Common myeloid progenitor, CD34-positive (primary cell): ENCODE measurements around the gene CFAP251.

Experiments used
- CTCF ChIA-PET: fragments of 350-600 bp; sonication (Branson Sonifier 250); formaldehyde crosslinking; loops from one replicate; lab custom pipeline; 2021; ENCODE audit warnings: antibody characterized with exemption; lab: Charles Lee
- POLR2A ChIA-PET: fragments of 350-600 bp; sonication (Branson Sonifier 250); formaldehyde crosslinking; loops from one replicate; lab custom pipeline; 2021; ENCODE audit warnings: antibody characterized with exemption; lab: Charles Lee
- DNase-seq, 3 donors: peaks; one replicate each; pipeline versions ENCODE4 v3.0.0 to v3.0.0-alpha.2; 2013
- H3K27ac ChIP-seq, 2 experiments: 1 replicate in 1 of 2; 2 replicates in 1 of 2; pipeline ENCODE4 v1.7.0; 2013; ENCODE audit warnings: inconsistent platforms in 2 of 2, low read length in 2 of 2, mild to moderate bottlenecking in 2 of 2, low read depth in 1 of 2, moderate library complexity in 1 of 2; ENCODE audit not compliant: severe bottlenecking in 2 of 2, insufficient read depth in 1 of 2, poor library complexity in 1 of 2
- H3K27me3 ChIP-seq, 5 experiments: replicated peaks in 2 of 5; 1 replicate in 3 of 5; 2 replicates in 2 of 5; pipeline versions ENCODE4 v1.6.1 to v1.7.0; 2013; ENCODE audit warnings: low read length in 4 of 5, mild to moderate bottlenecking in 2 of 5, moderate library complexity in 2 of 5, inconsistent platforms in 1 of 5; ENCODE audit not compliant: insufficient read depth in 5 of 5, control insufficient read depth in 4 of 5
- H3K36me3 ChIP-seq, 4 experiments: 1 replicate in 2 of 4; 2 replicates in 2 of 4; pipeline versions ENCODE4 v1.6.1 to v1.7.0; 2013; ENCODE audit warnings: low read length in 3 of 4, control low read depth in 1 of 4, mild to moderate bottlenecking in 1 of 4; ENCODE audit not compliant: control insufficient read depth in 4 of 4, insufficient read depth in 4 of 4
- H3K4me1 ChIP-seq, 4 experiments: 1 replicate in 3 of 4; 2 replicates in 1 of 4; pipeline versions ENCODE4 v1.6.1 to v1.7.1; 2013; ENCODE audit warnings: low read length in 3 of 4, mild to moderate bottlenecking in 3 of 4, control low read depth in 1 of 4, inconsistent platforms in 1 of 4, moderate library complexity in 1 of 4; ENCODE audit not compliant: control insufficient read depth in 4 of 4, insufficient read depth in 4 of 4; ENCODE audit errors: control extremely low read depth in 1 of 4
- H3K4me3 ChIP-seq, 7 experiments: 1 replicate in 4 of 7; 2 replicates in 3 of 7; pipeline versions ENCODE4 v1.5.1 to v1.7.0; 2013; ENCODE audit warnings: mild to moderate bottlenecking in 7 of 7, low read length in 6 of 7, moderate library complexity in 6 of 7, inconsistent platforms in 2 of 7, low read depth in 2 of 7, control low read depth in 1 of 7; ENCODE audit not compliant: insufficient read depth in 4 of 7, control insufficient read depth in 1 of 7; ENCODE audit errors: extremely low read depth in 1 of 7
- H3K9me3 ChIP-seq, 5 experiments: 1 replicate in 4 of 5; 2 replicates in 1 of 5; pipeline versions ENCODE4 v1.6.1 to v1.7.1; 2013; ENCODE audit warnings: low read length in 4 of 5, mild to moderate bottlenecking in 2 of 5, inconsistent platforms in 1 of 5, low read depth in 1 of 5, moderate library complexity in 1 of 5; ENCODE audit not compliant: control insufficient read depth in 4 of 5, insufficient read depth in 2 of 5; ENCODE audit errors: control extremely low read depth in 1 of 5
- WGBS: methylation state at CpG from one replicate; pipeline ENCODE4 v1.1.5; 2013; ENCODE audit not compliant: insufficient coverage; 5-methylcytosine and 5-hydroxymethylcytosine counted together

Gene CFAP251

DNA sequence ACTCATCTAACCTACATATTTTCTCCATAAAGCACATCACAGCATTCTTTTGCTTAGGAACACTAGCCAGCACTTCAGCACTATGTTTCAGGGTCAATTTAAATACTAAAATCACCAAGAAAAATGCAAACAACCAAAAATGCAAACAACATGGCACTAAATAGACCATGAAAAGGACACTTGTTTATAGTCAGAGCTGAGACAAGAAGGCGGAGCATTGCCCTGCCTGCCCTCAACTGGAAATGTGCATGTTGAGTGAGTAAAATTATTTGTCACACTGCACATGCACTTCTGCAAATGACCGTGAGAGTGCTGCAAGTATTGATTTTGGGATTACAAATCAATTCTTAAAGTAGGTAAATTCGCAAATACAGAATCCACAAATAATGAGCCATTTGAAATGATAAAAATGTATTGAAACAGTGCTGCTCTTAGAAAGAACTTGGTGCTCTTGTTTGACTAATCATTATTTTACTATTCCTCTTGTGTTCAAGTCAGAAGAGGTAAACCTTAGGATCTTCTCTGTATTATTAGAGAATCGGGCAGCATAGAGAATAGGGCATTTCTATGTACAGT, 34.8 kb downstream of the CFAP251 start:
- no peak overlapping the region for H3K27ac ChIP-seq
- CTCF ChIA-PET, result interaction anchor here (2.0 to 2.3 kb wide), 2 partner anchors 11 to 159 kb away, joined by 4 to 5 read pairs; no protein-coding TSS in a partner anchor
- POLR2A ChIA-PET, result no interaction called here
- H3K4me1 ChIP-seq, result no peaks in the 10 kb centered on the region
- peaks cover 0 to 2% (median 0%) of the 10 kb centered on the region in 5 experiments for H3K27me3 ChIP-seq
- WGBS, result no CpG with 5 or more reads among the region's 4 CpGs
- no peak for DNase-seq
- no peak overlapping the region for H3K4me3 ChIP-seq
- peaks cover 0 to 2% (median 0%) of the 10 kb centered on the region in 5 experiments for H3K9me3 ChIP-seq
- H3K36me3 ChIP-seq, result no peaks in the 10 kb centered on the region

DNA sequence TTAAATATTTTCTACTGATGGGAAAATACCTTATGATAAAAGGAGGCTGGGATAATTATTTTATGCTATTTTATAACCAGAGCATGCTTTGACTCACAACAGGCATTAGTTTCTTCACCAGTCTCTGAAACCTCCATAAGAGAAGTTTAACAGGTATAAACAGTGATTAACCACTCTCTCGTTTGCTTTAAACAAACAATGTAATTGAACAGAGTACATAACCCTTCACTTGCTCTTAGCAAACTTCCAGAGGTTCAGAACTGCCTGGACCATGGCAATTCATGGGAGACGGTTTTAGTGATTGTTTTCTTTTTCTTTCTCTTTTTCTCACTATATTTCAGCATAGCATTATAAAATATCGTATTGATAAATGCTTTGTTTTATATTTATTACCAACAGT, 35.3 kb downstream of the CFAP251 start:
- ChIA-PET POLR2A (no interaction called here), CTCF (interaction anchor here (2.0 kb wide), 1 partner anchor 159 kb away, joined by 4 read pairs; no protein-coding TSS in a partner anchor)
- WGBS, result 100% methylated on average over 1 of the region's 3 CpGs
- no peak for DNase-seq
- H3K27ac ChIP-seq, result no peak overlapping the region
- peaks cover 0 to 2% (median 0%) of the 10 kb centered on the region in 5 experiments for H3K9me3 ChIP-seq
- H3K4me3 ChIP-seq, result no peak overlapping the region
- peaks cover 0 to 2% (median 0%) of the 10 kb centered on the region in 5 experiments for H3K27me3 ChIP-seq
- no peaks in the 10 kb centered on the region for H3K4me1 ChIP-seq
- H3K36me3 ChIP-seq, result no peaks in the 10 kb centered on the region

GRCh38 chr12:121955258-121956237, 37.2 kb downstream of the CFAP251 start:
- Histone ChIP-seq H3K9me3 (peaks cover 0 to 2% (median 0%) of the 10 kb centered on the region in 5 experiments), H3K4me1 (no peaks in the 10 kb centered on the region), H3K27me3 (peaks cover 0 to 2% (median 0%) of the 10 kb centered on the region in 5 experiments), H3K4me3 (no peak overlapping the region), H3K27ac (no peak overlapping the region), H3K36me3 (no peaks in the 10 kb centered on the region)
- WGBS, result 76% methylated on average over 12 of the region's 13 CpGs
- POLR2A ChIA-PET, result no interaction called here
- DNase-seq, result peak; percentile 31 to 57 (median 53)
- CTCF ChIA-PET, result interaction anchor here (0.8 to 1.1 kb wide), 3 partner anchors 9 to 47 kb away, joined by 3 read pairs; partner anchors contain the start of gene CFAP251

DNA sequence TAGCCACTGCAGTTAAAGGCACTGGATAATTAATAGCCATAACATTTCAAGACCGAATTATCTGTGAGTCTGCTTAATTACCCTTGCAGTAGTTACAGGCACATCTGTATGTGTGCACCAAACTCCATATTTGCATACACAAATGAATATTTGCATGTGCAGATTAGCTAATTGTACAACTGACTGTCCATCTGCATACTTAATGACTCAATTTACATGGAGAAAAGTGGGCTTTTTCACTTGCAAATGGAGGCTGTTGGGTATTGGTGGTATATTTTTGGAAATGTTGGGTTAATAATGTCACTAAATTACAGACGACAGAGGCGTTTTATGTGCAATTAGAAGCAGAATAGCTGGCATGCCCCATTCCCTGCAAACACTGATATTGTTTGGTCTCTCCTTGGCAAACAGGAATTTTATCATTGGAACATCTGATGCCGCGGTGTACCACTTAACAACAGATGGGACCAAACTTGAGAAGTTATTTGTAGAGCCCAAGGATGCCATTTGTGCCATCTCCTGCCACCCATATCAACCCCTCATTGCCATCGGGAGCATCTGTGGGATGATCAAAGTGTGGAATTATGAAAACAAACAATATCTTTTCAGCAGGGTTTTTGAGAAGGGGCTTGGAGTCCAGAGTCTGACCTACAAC, 39.6 kb downstream of the CFAP251 start:
- POLR2A ChIA-PET, result no interaction called here
- Histone ChIP-seq H3K4me3 (no peak overlapping the region), H3K4me1 (no peaks in the 10 kb centered on the region), H3K36me3 (no peaks in the 10 kb centered on the region), H3K27me3 (peaks cover 0 to 2% (median 0%) of the 10 kb centered on the region in 5 experiments), H3K9me3 (peaks cover 0 to 2% (median 0%) of the 10 kb centered on the region in 5 experiments), H3K27ac (no peak overlapping the region)
- CTCF ChIA-PET, result interaction anchor here (0.6 to 1.4 kb wide), 2 partner anchors 11 to 28 kb away, joined by 3 to 5 read pairs; no protein-coding TSS in a partner anchor
- DNase-seq, result no peak
- WGBS, result 97% methylated on average over 4 of the region's 6 CpGs

GRCh38 chr12:121958541-121959240, 40.3 kb downstream of the CFAP251 start:
- H3K9me3 ChIP-seq, result no peaks in the 10 kb centered on the region
- H3K27me3 ChIP-seq, result no peaks in the 10 kb centered on the region
- H3K4me3 ChIP-seq, result no peak overlapping the region
- WGBS, result 91% methylated on average over 20 of the region's 21 CpGs
- DNase-seq, result no peak
- no peaks in the 10 kb centered on the region for H3K4me1 ChIP-seq
- ChIA-PET POLR2A (no interaction called here), CTCF (interaction anchor here (0.6 to 1.4 kb wide), 4 partner anchors 11 to 62 kb away, joined by 3 to 5 read pairs (median 4); no protein-coding TSS in a partner anchor)
- no peak overlapping the region for H3K27ac ChIP-seq
- H3K36me3 ChIP-seq, result no peaks in the 10 kb centered on the region

DNA sequence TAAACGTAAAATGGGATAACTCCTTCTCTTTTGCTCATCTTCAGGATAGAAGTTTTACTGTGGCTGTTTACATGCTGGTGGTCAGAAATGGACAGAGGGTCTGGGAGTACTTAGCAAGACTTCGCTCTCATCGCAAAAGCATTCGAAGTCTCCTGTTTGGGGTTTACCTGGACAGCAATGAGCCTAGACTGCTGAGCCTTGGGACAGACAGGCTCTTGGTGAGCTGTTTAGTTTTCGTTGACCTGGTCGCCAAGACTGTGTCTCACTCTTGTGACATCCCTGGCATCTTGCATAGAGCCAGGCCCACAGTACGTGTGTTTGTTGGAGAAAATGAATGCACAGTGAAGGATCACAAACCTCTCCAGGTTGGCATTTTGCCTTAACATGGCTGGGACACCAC, 42.1 kb downstream of the CFAP251 start:
- H3K27me3 ChIP-seq, result no peaks in the 10 kb centered on the region
- peaks cover 0 to 4% (median 0%) of the 10 kb centered on the region in 4 experiments for H3K4me1 ChIP-seq
- no peak overlapping the region for H3K27ac ChIP-seq
- 100% methylated on average over 7 of the region's 7 CpGs for WGBS
- CTCF ChIA-PET, result interaction anchor here (0.8 to 0.9 kb wide), 2 partner anchors 44 to 60 kb away, joined by 3 read pairs; no protein-coding TSS in a partner anchor
- no peaks in the 10 kb centered on the region for H3K36me3 ChIP-seq
- POLR2A ChIA-PET, result interaction anchor here (1.0 kb wide), 1 partner anchor 31 kb away, joined by 3 read pairs; no protein-coding TSS in a partner anchor
- DNase-seq, result no peak
- no peaks in the 10 kb centered on the region for H3K9me3 ChIP-seq
- no peak overlapping the region for H3K4me3 ChIP-seq
